H9 (cell line): ENCODE data around the gene PLEKHA7. TPM values are rescaled to one million over a fixed set of nuclear protein-coding genes. Genes with fewer than 3 reads are reported as not detected.

Source experiments
- DNase-seq: peaks from one replicate; pipeline ENCODE4 v3.0.0-alpha.2; 2017
- H2AFZ ChIP-seq: one replicate; pipeline ENCODE4 v1.6.1; 2013; ENCODE audit warnings: mild to moderate bottlenecking, low read length, control low read depth, moderate library complexity
- H2AK5ac ChIP-seq: 2 replicates; pipeline ENCODE4 v1.6.1; 2013; ENCODE audit warnings: low read length, control low read depth, mixed read lengths; ENCODE audit not compliant: insufficient read length
- H2BK120ac ChIP-seq: one replicate; pipeline ENCODE4 v1.6.1; 2013; ENCODE audit warnings: low read depth, mild to moderate bottlenecking, low read length, control low read depth, inconsistent platforms; ENCODE audit not compliant: poor library complexity, severe bottlenecking
- H2BK12ac ChIP-seq: 2 replicates; pipeline ENCODE4 v1.6.1; 2013; ENCODE audit warnings: low read length, control low read depth, mixed read lengths, low read depth; ENCODE audit not compliant: insufficient read length
- H2BK15ac ChIP-seq: 2 replicates; pipeline ENCODE4 v1.6.1; 2013; ENCODE audit warnings: low read depth, low read length, control low read depth
- H2BK20ac ChIP-seq: one replicate; pipeline ENCODE4 v1.6.1; 2013; ENCODE audit warnings: low read depth, mild to moderate bottlenecking, low read length, control low read depth, inconsistent platforms; ENCODE audit not compliant: poor library complexity, severe bottlenecking
- H2BK5ac ChIP-seq: 2 replicates; pipeline ENCODE4 v1.6.1; 2013; ENCODE audit warnings: low read length, control low read depth, mixed read lengths; ENCODE audit not compliant: insufficient read length
- H3K14ac ChIP-seq: 2 replicates; pipeline ENCODE4 v1.6.1; 2013; ENCODE audit warnings: low read length, control low read depth; ENCODE audit not compliant: insufficient read depth
- H3K18ac ChIP-seq: 2 replicates; pipeline ENCODE4 v1.6.1; 2013; ENCODE audit warnings: low read depth, mild to moderate bottlenecking, mixed read lengths, low read length, control low read depth; ENCODE audit not compliant: insufficient read length
- H3K23ac ChIP-seq: 2 replicates; pipeline ENCODE4 v1.6.1; 2013; ENCODE audit warnings: low read length, control low read depth, mixed read lengths, low read depth; ENCODE audit not compliant: insufficient read length
- H3K23me2 ChIP-seq: 2 replicates; pipeline ENCODE4 v1.6.1; 2013; ENCODE audit warnings: low read depth, mild to moderate bottlenecking, mixed read lengths, low read length, control low read depth; ENCODE audit not compliant: insufficient read length, poor library complexity, severe bottlenecking
- H3K27ac ChIP-seq: 2 replicates; pipeline ENCODE4 v1.5.1; 2013; ENCODE audit warnings: low read length, control low read depth, mixed read lengths, low read depth; ENCODE audit not compliant: insufficient read length
- H3K27me3 ChIP-seq: 2 replicates; pipeline ENCODE4 v1.6.1; 2013; ENCODE audit warnings: low read length, control low read depth, inconsistent platforms; ENCODE audit not compliant: insufficient read depth
- H3K4ac ChIP-seq: 2 replicates; pipeline ENCODE4 v1.6.1; 2013; ENCODE audit warnings: low read depth, mild to moderate bottlenecking, control low read depth, inconsistent platforms, low read length, moderate library complexity
- H3K4me1 ChIP-seq: 2 replicates; pipeline ENCODE4 v1.6.1; 2013; ENCODE audit warnings: low read length, control low read depth, inconsistent platforms; ENCODE audit not compliant: insufficient read depth
- H3K4me2 ChIP-seq: 2 replicates; pipeline ENCODE4 v1.6.1; 2013; ENCODE audit warnings: low read length, control low read depth, mixed read lengths; ENCODE audit not compliant: insufficient read length, insufficient read depth
- H3K56ac ChIP-seq: 2 replicates; pipeline ENCODE4 v1.6.1; 2013; ENCODE audit warnings: low read depth, mild to moderate bottlenecking, mixed read lengths, low read length, control low read depth; ENCODE audit not compliant: insufficient read length
- H3K79me1 ChIP-seq: 2 replicates; pipeline ENCODE4 v1.6.1; 2013; ENCODE audit warnings: low read depth, mild to moderate bottlenecking, moderate library complexity, low read length, control low read depth, inconsistent platforms; ENCODE audit not compliant: insufficient read depth, poor library complexity, severe bottlenecking
- H3K79me2 ChIP-seq: 2 replicates; pipeline ENCODE4 v1.6.1; 2013; ENCODE audit warnings: low read length, control low read depth, inconsistent platforms; ENCODE audit not compliant: insufficient read depth
- H3K9ac ChIP-seq: 2 replicates; pipeline ENCODE4 v1.6.1; 2013; ENCODE audit warnings: low read length, control low read depth, mixed read lengths; ENCODE audit not compliant: insufficient read length; ENCODE audit errors: extremely low read depth
- H3K9me3 ChIP-seq: one replicate; pipeline ENCODE4 v1.6.1; 2013; ENCODE audit warnings: low read depth, low read length, inconsistent platforms; ENCODE audit not compliant: control insufficient read depth
- H3T11ph ChIP-seq: one replicate; pipeline ENCODE4 v1.6.1; 2013; ENCODE audit warnings: mild to moderate bottlenecking, low read length, control low read depth, inconsistent platforms
- H4K20me1 ChIP-seq: one replicate; pipeline ENCODE4 v1.6.1; 2013; ENCODE audit not compliant: control insufficient read depth, insufficient read length, insufficient read depth
- H4K5ac ChIP-seq: 2 replicates; pipeline ENCODE4 v1.6.1; 2013; ENCODE audit warnings: low read depth, mild to moderate bottlenecking, mixed read lengths, low read length, control low read depth; ENCODE audit not compliant: insufficient read length
- H4K8ac ChIP-seq: replicated peaks from 2 replicates; pipeline ENCODE4 v1.6.1; 2013; ENCODE audit warnings: low read length, control low read depth, mixed read lengths, low read depth; ENCODE audit not compliant: insufficient read length
- H4K91ac ChIP-seq: 2 replicates; pipeline ENCODE4 v1.6.1; 2013; ENCODE audit warnings: low read depth, mild to moderate bottlenecking, moderate library complexity, mixed read lengths, low read length, control low read depth; ENCODE audit not compliant: insufficient read length
- H3K27ac Mint-ChIP-seq, 3 experiments: 2 replicates in 2 of 3; 3 replicates in 1 of 3; pipeline ENCODE4 v1.8.0; 2020 to 2021; ENCODE audit warnings: mixed read lengths in 3 of 3, mild to moderate bottlenecking in 1 of 3, moderate library complexity in 1 of 3
- H3K27me3 Mint-ChIP-seq: 2 replicates; pipeline ENCODE4 v1.8.0; 2021; ENCODE audit warnings: low read depth, mild to moderate bottlenecking, moderate library complexity, mixed read lengths
- H3K36me3 Mint-ChIP-seq, 3 experiments: 2 replicates in 2 of 3; 3 replicates in 1 of 3; pipeline ENCODE4 v1.8.0; 2020 to 2021; ENCODE audit warnings: low read depth in 3 of 3, mixed read lengths in 3 of 3; ENCODE audit not compliant: insufficient read depth in 1 of 3
- H3K4me1 Mint-ChIP-seq, 2 experiments: 2 replicates each; pipeline ENCODE4 v1.8.0; 2020; ENCODE audit warnings: mixed read lengths in 2 of 2
- H3K4me3 Mint-ChIP-seq, 2 experiments: 2 replicates in 1 of 2; 3 replicates in 1 of 2; pipeline ENCODE4 v1.8.0; 2020 to 2021; ENCODE audit warnings: mild to moderate bottlenecking in 2 of 2, mixed read lengths in 2 of 2, moderate library complexity in 1 of 2
- H3K9me3 Mint-ChIP-seq, 2 experiments: 2 replicates in 1 of 2; 3 replicates in 1 of 2; pipeline ENCODE4 v1.8.0; 2020; ENCODE audit warnings: mild to moderate bottlenecking in 2 of 2, mixed read lengths in 2 of 2, moderate library complexity in 1 of 2
- CTCF ChIP-seq: fragments of 200-600 bp; sonication (generic); conservative IDR thresholded peaks from 3 replicates; pipeline ENCODE4 v1.8.0; 2021; ENCODE audit warnings: antibody characterized with exemption, mild to moderate bottlenecking
- WGBS: extraction: QIAGEN DNeasy Blood & Tissue Kit; methylation state at CpG from one replicate; pipeline ENCODE4 v1.1.7; 2013; ENCODE audit warnings: missing lambda C conversion rate, low lambda C conversion rate, mixed read lengths; ENCODE audit not compliant: insufficient read length; ENCODE audit errors: extremely low coverage; 5-methylcytosine and 5-hydroxymethylcytosine counted together
- total RNA-seq: library from RNA; stranded (reverse); gene quantifications from 2 replicates; pipeline ENCODE4 v1.2.1, GENCODE V29; 2021

PLEKHA7 gene
- total RNA-seq, 1 experiment from 2014 or later: 21.0 TPM

- H3K27ac Mint-ChIP-seq: no peak overlapping the region
- peak overlapping the region; percentile 79 to 93 for H3K4me3 Mint-ChIP-seq
- no peak overlapping the region for H3K23ac ChIP-seq
- H3K4ac ChIP-seq: no peak overlapping the region
- H3T11ph ChIP-seq: no peak overlapping the region
- H2BK5ac ChIP-seq: no peak overlapping the region
- H3K14ac ChIP-seq: no peak overlapping the region; the same call in 1 of the 2 replicates
- H3K79me1 ChIP-seq: no peaks in the 10 kb centered on the region
- no peak overlapping the region for H3K18ac ChIP-seq
- H3K56ac ChIP-seq: no peak overlapping the region
- no peaks in the 10 kb centered on the region for H3K9me3 ChIP-seq
- peaks cover 32 to 39% of the 10 kb centered on the region in 2 experiments for H3K4me1 Mint-ChIP-seq
- H2AK5ac ChIP-seq: no peak overlapping the region
- no peak overlapping the region for H4K5ac ChIP-seq
- H2AFZ ChIP-seq: no peak overlapping the region
- peaks cover 6% of the 10 kb centered on the region; the same call in 1 of the 2 replicates for H3K4me1 ChIP-seq
- H3K27me3 ChIP-seq: peaks cover 13% of the 10 kb centered on the region; the same call in 1 of the 2 replicates
- H3K36me3 Mint-ChIP-seq: no peaks in the 10 kb centered on the region; a peak in 1 of 7 replicates
- no peaks in the 10 kb centered on the region; a peak in 1 of 5 replicates for H3K9me3 Mint-ChIP-seq
- peaks cover 13% of the 10 kb centered on the region for H3K23me2 ChIP-seq
- DNase-seq: peak; percentile 77
- H3K79me2 ChIP-seq: no peaks in the 10 kb centered on the region
- H2BK120ac ChIP-seq: no peak overlapping the region
- no peak for TF ChIP-seq CTCF
- H2BK12ac ChIP-seq: no peak overlapping the region
- no CpG with 5 or more reads among the region's 51 CpGs for WGBS
- H3K4me2 ChIP-seq: peak overlapping the region; percentile 89
- H4K91ac ChIP-seq: no peak overlapping the region
- no peaks in the 10 kb centered on the region for H4K20me1 ChIP-seq
- H2BK15ac ChIP-seq: no peak overlapping the region
- no peak overlapping the region for H4K8ac ChIP-seq
- no peak overlapping the region for H3K9ac ChIP-seq
- peaks cover 61% of the 10 kb centered on the region for H3K27me3 Mint-ChIP-seq
- H3K27ac ChIP-seq: no peak overlapping the region
- no peak overlapping the region for H2BK20ac ChIP-seq
These were observed 89.2 kb downstream of the PLEKHA7 start for GRCh38 chr11:16924826-16925560.
